Smooth muscle cell (in vitro differentiated cells): ENCODE measurements around the gene CKAP4. TPM values are rescaled to one million over a fixed set of nuclear protein-coding genes. Genes with fewer than 3 reads are reported as not detected.

Experiments used
- DNase-seq: peaks from one replicate; lab custom pipeline; 2025; ENCODE audit not compliant: unreplicated experiment; lab: John Stamatoyannopoulos, UW
- H2AFZ ChIP-seq: fragments of 200-600 bp; sonication (generic); 2 replicates; pipeline ENCODE4 v1.6.0; 2016; ENCODE audit warnings: antibody characterized with exemption, low read depth, mild to moderate bottlenecking
- H3F3A ChIP-seq: fragments of 200-600 bp; sonication (generic); 2 replicates; pipeline ENCODE4 v1.6.0; 2017; ENCODE audit warnings: antibody characterized with exemption, low read depth
- H3K27ac ChIP-seq: fragments of 200-600 bp; sonication (generic); 2 replicates; pipeline ENCODE4 v1.5.1; 2016; ENCODE audit warnings: low read depth, mild to moderate bottlenecking
- H3K27me3 ChIP-seq: fragments of 200-600 bp; sonication (generic); 2 replicates; pipeline ENCODE4 v1.6.1; 2016; ENCODE audit warnings: low read depth, mild to moderate bottlenecking
- H3K36me3 ChIP-seq: fragments of 200-600 bp; sonication (generic); 2 replicates; pipeline ENCODE4 v1.5.1; 2016; ENCODE audit warnings: low read depth
- H3K4me1 ChIP-seq: fragments of 200-600 bp; sonication (generic); 2 replicates; pipeline ENCODE4 v1.5.1; 2016; ENCODE audit warnings: low read depth
- H3K4me2 ChIP-seq: fragments of 200-600 bp; sonication (generic); 2 replicates; pipeline ENCODE4 v1.6.0; 2016; ENCODE audit warnings: mild to moderate bottlenecking
- H3K4me3 ChIP-seq: fragments of 200-600 bp; sonication (generic); 2 replicates; pipeline ENCODE4 v1.5.1; 2016; ENCODE audit warnings: mild to moderate bottlenecking
- H3K79me2 ChIP-seq: fragments of 200-600 bp; sonication (generic); 2 replicates; pipeline ENCODE4 v1.6.0; 2016; ENCODE audit warnings: low read depth, mild to moderate bottlenecking
- H3K9ac ChIP-seq: fragments of 200-600 bp; sonication (generic); 2 replicates; pipeline ENCODE4 v1.6.0; 2016; ENCODE audit warnings: low read depth
- H3K9me3 ChIP-seq: fragments of 200-600 bp; sonication (generic); replicated peaks from 2 replicates; pipeline ENCODE4 v1.5.1; 2016; ENCODE audit warnings: low read depth
- H4K20me1 ChIP-seq: fragments of 200-600 bp; sonication (generic); 2 replicates; pipeline ENCODE4 v1.6.0; 2016; ENCODE audit warnings: low read depth
- WGBS: methylation state at CpG from one replicate; pipeline ENCODE4 v1.1.7; 2016; ENCODE audit warnings: low lambda C conversion rate; 5-methylcytosine and 5-hydroxymethylcytosine counted together
- polyA plus RNA-seq: library from polyadenylated mRNA; unstranded; fragments of >200 nt; fragmentation: Nextera tagmentation; extraction: Ambion mirVana; gene quantifications from 2 replicates; pipeline ENCODE4 v1.2.1, GENCODE V29; 2016
- total RNA-seq: library from RNA; depleted of rRNA; stranded (reverse); fragments of >200 nt; gene quantifications from 2 replicates; pipeline ENCODE4 v1.2.3, GENCODE V29; 2014
- TF ChIP-seq, protein P1 (sequence below): fragments of 200-600 bp; sonication (generic); IDR thresholded peaks from 2 replicates; pipeline ENCODE4 v1.5.1; 2017; ENCODE audit warnings: borderline replicate concordance, mild to moderate bottlenecking, antibody characterized with exemption; ENCODE audit not compliant: insufficient read depth, poor library complexity, severe bottlenecking

Gene CKAP4
- total and polyA plus RNA-seq, 2 experiments from 2014 or later: 241 to 486 TPM

GRCh38 chr12:106197906-106198623, 49.8 kb downstream of the CKAP4 start:
- WGBS: 86% methylated on average over 8 of the region's 8 CpGs
- H3K27ac ChIP-seq: no peak overlapping the region
- no peaks in the 10 kb centered on the region for H3K79me2 ChIP-seq
- no peaks in the 10 kb centered on the region for H3K36me3 ChIP-seq
- no peaks in the 10 kb centered on the region for H3K27me3 ChIP-seq
- TF ChIP-seq, protein P1, sequence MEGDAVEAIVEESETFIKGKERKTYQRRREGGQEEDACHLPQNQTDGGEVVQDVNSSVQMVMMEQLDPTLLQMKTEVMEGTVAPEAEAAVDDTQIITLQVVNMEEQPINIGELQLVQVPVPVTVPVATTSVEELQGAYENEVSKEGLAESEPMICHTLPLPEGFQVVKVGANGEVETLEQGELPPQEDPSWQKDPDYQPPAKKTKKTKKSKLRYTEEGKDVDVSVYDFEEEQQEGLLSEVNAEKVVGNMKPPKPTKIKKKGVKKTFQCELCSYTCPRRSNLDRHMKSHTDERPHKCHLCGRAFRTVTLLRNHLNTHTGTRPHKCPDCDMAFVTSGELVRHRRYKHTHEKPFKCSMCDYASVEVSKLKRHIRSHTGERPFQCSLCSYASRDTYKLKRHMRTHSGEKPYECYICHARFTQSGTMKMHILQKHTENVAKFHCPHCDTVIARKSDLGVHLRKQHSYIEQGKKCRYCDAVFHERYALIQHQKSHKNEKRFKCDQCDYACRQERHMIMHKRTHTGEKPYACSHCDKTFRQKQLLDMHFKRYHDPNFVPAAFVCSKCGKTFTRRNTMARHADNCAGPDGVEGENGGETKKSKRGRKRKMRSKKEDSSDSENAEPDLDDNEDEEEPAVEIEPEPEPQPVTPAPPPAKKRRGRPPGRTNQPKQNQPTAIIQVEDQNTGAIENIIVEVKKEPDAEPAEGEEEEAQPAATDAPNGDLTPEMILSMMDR: no peak
- H3K9ac ChIP-seq: no peak overlapping the region
- no peaks in the 10 kb centered on the region for H3K4me1 ChIP-seq
- H3K9me3 ChIP-seq: no peaks in the 10 kb centered on the region
- H3K4me2 ChIP-seq: no peak overlapping the region
- no peak for DNase-seq
- H3K4me3 ChIP-seq: no peak overlapping the region
- no peak overlapping the region for H2AFZ ChIP-seq
- H4K20me1 ChIP-seq: no peaks in the 10 kb centered on the region
- no peaks in the 10 kb centered on the region for H3F3A ChIP-seq

DNA sequence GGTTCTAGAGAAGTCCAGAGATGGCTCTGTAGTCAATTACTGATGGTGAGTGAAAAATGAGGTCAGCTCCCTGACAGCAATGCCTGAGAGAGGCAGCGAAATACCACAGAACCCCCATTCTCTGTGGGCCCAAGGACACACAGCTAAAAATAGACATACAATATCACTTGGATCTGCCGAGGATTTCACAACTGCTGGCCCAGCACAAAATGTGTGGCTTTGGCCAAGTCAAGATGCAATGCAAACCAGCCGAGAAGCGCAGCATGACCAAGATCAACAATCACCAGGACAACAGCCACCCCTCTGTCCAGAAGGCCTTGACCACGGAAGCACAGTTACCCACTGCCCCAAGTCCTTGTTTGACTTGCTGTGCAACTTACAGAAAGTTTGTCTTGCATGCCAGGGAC, 52.2 kb downstream of the CKAP4 start:
- H4K20me1 ChIP-seq: no peaks in the 10 kb centered on the region
- WGBS: 34% methylated on average over 5 of the region's 5 CpGs
- no peak overlapping the region for H3K9ac ChIP-seq
- H3F3A ChIP-seq: no peaks in the 10 kb centered on the region
- H3K79me2 ChIP-seq: no peaks in the 10 kb centered on the region
- no peaks in the 10 kb centered on the region for H3K36me3 ChIP-seq
- no peak overlapping the region for H2AFZ ChIP-seq
- no peak overlapping the region for H3K4me3 ChIP-seq
- DNase-seq: no peak
- peak overlapping the region; percentile 7 for H3K4me2 ChIP-seq
- no peaks in the 10 kb centered on the region for H3K27me3 ChIP-seq
- no peaks in the 10 kb centered on the region for H3K9me3 ChIP-seq
- no peak overlapping the region for H3K27ac ChIP-seq
- no peaks in the 10 kb centered on the region for H3K4me1 ChIP-seq
- TF ChIP-seq, protein P1: no peak

DNA sequence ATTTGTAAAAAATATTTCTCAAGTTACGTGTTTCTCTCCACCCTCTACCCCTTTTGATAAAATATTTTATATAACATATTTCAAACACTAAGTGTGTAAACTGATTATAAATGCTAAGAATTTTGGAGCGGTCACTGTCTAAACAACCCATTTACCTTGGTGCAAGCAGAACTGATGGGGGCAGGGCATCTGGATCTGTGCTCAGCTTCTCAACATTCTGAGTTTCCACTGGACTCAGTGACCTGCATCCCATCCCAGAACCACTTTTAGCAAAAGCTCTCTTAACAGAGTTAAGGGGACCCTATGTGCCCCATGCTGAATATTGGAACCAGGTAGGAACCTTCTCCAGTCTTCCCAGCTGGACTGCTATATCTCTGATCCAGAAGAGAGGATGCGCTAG, 53.5 kb downstream of the CKAP4 start:
- Histone ChIP-seq H3K79me2 (no peaks in the 10 kb centered on the region), H3K4me1 (no peaks in the 10 kb centered on the region), H2AFZ (no peak overlapping the region), H3K9me3 (no peaks in the 10 kb centered on the region), H3K36me3 (no peaks in the 10 kb centered on the region), H4K20me1 (no peaks in the 10 kb centered on the region), H3K4me2 (no peak overlapping the region), H3K4me3 (no peak overlapping the region), H3K27ac (no peak overlapping the region), H3K9ac (no peak overlapping the region), H3K27me3 (no peaks in the 10 kb centered on the region), H3F3A (no peaks in the 10 kb centered on the region)
- DNase-seq: no peak
- WGBS: 100% methylated on average over 3 of the region's 3 CpGs
- TF ChIP-seq, protein P1: no peak
